Lung (tissue), 12 donors: ENCODE measurements around the gene C6orf52. TPM values are rescaled to one million over a fixed set of nuclear protein-coding genes. Genes with fewer than 3 reads are reported as not detected.

Experiments
- ATAC-seq: fragments of 200-7000 bp; cut with Tn5 transposase; one replicate; pipeline ENCODE4 v1.9.1; 2020; ENCODE audit warnings: moderate number of reproducible peaks; ENCODE audit not compliant: insufficient read depth, low FRiP score
- DNase-seq, 3 donors: peaks; one replicate each; pipeline ENCODE4 v3.0.0-alpha.2; 2013 to 2017
- H3K27ac ChIP-seq, 2 donors: one replicate each; pipeline ENCODE4 v1.5.1; 2013; ENCODE audit warnings: mild to moderate bottlenecking in 2 of 2, moderate library complexity in 2 of 2, control low read depth in 1 of 2, inconsistent platforms in 1 of 2, low read depth in 1 of 2, low read length in 1 of 2
- H3K27me3 ChIP-seq, 3 donors: one replicate each; pipeline ENCODE4 v1.5.1; 2013; ENCODE audit warnings: low read length in 2 of 3; ENCODE audit not compliant: control insufficient read depth in 3 of 3, insufficient read depth in 3 of 3
- H3K36me3 ChIP-seq, 4 donors: one replicate each; pipeline ENCODE4 v1.5.1; 2013; ENCODE audit warnings: low read length in 4 of 4, mild to moderate bottlenecking in 1 of 4, moderate library complexity in 1 of 4; ENCODE audit not compliant: control insufficient read depth in 4 of 4, insufficient read depth in 4 of 4
- H3K4me1 ChIP-seq, 5 donors: one replicate each; pipeline ENCODE4 v1.5.1; 2013; ENCODE audit warnings: low read length in 5 of 5, mild to moderate bottlenecking in 2 of 5, moderate library complexity in 1 of 5; ENCODE audit not compliant: control insufficient read depth in 5 of 5, insufficient read depth in 5 of 5
- H3K4me3 ChIP-seq: one replicate; pipeline ENCODE4 v1.5.1; 2013; ENCODE audit warnings: mild to moderate bottlenecking, control low read depth, moderate library complexity
- H3K9ac ChIP-seq, 2 donors: one replicate each; pipeline ENCODE4 v1.5.1; 2013; ENCODE audit warnings: low read length in 2 of 2, control low read depth in 1 of 2; ENCODE audit not compliant: insufficient read depth in 1 of 2
- H3K9me3 ChIP-seq, 4 donors: one replicate each; pipeline ENCODE4 v1.5.1; 2013; ENCODE audit warnings: low read length in 3 of 4, mild to moderate bottlenecking in 1 of 4, moderate library complexity in 1 of 4; ENCODE audit not compliant: control insufficient read depth in 4 of 4, insufficient read depth in 3 of 4
- CTCF ChIP-seq: IDR thresholded peaks from 2 replicates; pipeline ENCODE4 v1.5.1; 2012; ENCODE audit warnings: mild to moderate bottlenecking; ENCODE audit errors: control extremely low read depth, extremely low read depth
- WGBS, 2 donors: extraction: QIAGEN DNeasy Blood & Tissue Kit; methylation state at CpG; one replicate each; pipeline ENCODE4 v1.1.7; 2013; 5-methylcytosine and 5-hydroxymethylcytosine counted together
- polyA plus RNA-seq, 2 donors: library from polyadenylated mRNA; stranded (reverse); fragments of 200-250 nt; gene quantifications; one replicate each; pipeline ENCODE4 v1.2.1, GENCODE V29; 2013
- total RNA-seq, 2 donors: library from RNA; depleted of rRNA in 1 of 2; stranded (reverse); fragments of >200 nt in 1 of 2; gene quantifications; one replicate each; pipeline ENCODE4 v1.2.1, GENCODE V29; 2014 to 2021
- donor health status: control.
- donor health status: control.
- donor health status: Bipolar disorder and iron deficiency.
- donor health status: healthy.
- donor health status: DM: yes; HTN: yes; CAD: no.

The C6orf52 gene
- total and polyA plus RNA-seq, 4 donors = 1.3 to 3.5 (median 1.9) TPM

- no peak for TF ChIP-seq CTCF
- DNase-seq (no peak), ATAC-seq (no peak)
- WGBS, 2 donors = 28 to 45% methylated on average over 7 of the region's 7 CpGs
- H3K27me3 ChIP-seq = no peaks in the 10 kb centered on the region
- H3K4me3 ChIP-seq = peak overlapping the region; percentile 66
- H3K9ac ChIP-seq = peak overlapping the region in 1 of 2 donors; percentile 91
- peak overlapping the region; percentile 91 to 92 for H3K27ac ChIP-seq
- peaks cover 4 to 25% (median 8%) of the 10 kb centered on the region in 5 donors for H3K4me1 ChIP-seq
- no peaks in the 10 kb centered on the region for H3K9me3 ChIP-seq
- H3K36me3 ChIP-seq = peaks cover 0 to 20% (median 16%) of the 10 kb centered on the region in 4 donors
These were observed 29.1 kb upstream of the C6orf52 start for GRCh38 chr6:10723567-10723881.

GRCh38 chr6:10722820-10723566, 28.6 kb upstream of the C6orf52 start, which contains the start of gene TMEM14C:
TSS of gene TMEM14C (plus strand) at chr6:10723070. CDS start at chr6:10724614, 1,544 bp downstream.
- H3K36me3 ChIP-seq = peaks cover 0 to 17% (median 12%) of the 10 kb centered on the region in 4 donors
- ATAC-seq = peak; percentile 99
- no peaks in the 10 kb centered on the region for H3K9me3 ChIP-seq
- H3K27ac ChIP-seq = peak within 1 kb of the TSS; percentile 91 to 92
- peak within 1 kb of the TSS; percentile 66 for H3K4me3 ChIP-seq
- peak; percentile 32 for TF ChIP-seq CTCF
- DNase-seq = peak; percentile 98 to 99 (median 98)
- peaks cover 4 to 25% (median 8%) of the 10 kb centered on the region in 5 donors for H3K4me1 ChIP-seq
- 0% methylated on average over 43 to 55 of the region's 55 CpGs for WGBS, 2 donors
- H3K9ac ChIP-seq = peak within 1 kb of the TSS; percentile 37 to 91
- no peaks in the 10 kb centered on the region for H3K27me3 ChIP-seq

GRCh38 chr6:10722570-10722819, 28.1 kb upstream of the C6orf52 start:
- peak overlapping the region; percentile 43 for H3K4me3 ChIP-seq
- H3K9ac ChIP-seq = peak overlapping the region; percentile 29 to 37
- H3K27me3 ChIP-seq = no peaks in the 10 kb centered on the region
- H3K36me3 ChIP-seq = peaks cover 0 to 14% (median 10%) of the 10 kb centered on the region in 4 donors
- H3K9me3 ChIP-seq = no peaks in the 10 kb centered on the region
- peak overlapping the region; percentile 91 to 92 for H3K27ac ChIP-seq
- peaks cover 4 to 25% (median 8%) of the 10 kb centered on the region in 5 donors for H3K4me1 ChIP-seq
- DNase-seq = no peak
- TF ChIP-seq CTCF = no peak
- no peak for ATAC-seq
- WGBS, 2 donors = 0 to 1% methylated on average over 6 of the region's 6 CpGs
